ENCODE measurements around the gene KLHDC7B.

Gene KLHDC7B

DNA sequence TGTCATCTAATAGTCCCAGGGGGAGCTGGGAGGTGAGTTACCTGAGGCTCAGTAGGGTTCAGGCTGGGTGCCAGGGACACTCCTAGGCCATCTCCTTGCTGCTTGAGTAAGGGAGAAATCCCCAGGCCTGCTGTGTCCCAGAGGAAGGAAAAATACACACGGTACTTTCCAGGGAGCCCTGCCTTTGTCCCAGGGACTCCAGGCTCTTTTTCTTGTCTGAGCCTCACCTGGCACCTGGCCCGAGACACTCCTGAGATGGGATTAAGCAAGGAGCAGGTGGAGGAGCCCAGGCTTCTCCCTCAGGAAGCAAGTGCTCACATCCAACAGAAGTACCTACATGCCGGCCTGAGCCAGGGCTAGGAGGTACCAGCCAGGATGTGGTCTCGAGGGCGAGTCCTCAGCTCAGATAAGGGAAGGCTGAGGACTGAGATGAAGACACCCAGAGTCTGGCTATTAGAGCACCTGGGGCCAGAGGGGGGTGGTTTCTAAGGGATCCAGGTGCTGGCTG, 899 bp upstream of the KLHDC7B start:
- DNase-seq (ENCODE audit: extremely low read depth, low read depth): no peak
- TF ChIP-seq, protein P1, sequence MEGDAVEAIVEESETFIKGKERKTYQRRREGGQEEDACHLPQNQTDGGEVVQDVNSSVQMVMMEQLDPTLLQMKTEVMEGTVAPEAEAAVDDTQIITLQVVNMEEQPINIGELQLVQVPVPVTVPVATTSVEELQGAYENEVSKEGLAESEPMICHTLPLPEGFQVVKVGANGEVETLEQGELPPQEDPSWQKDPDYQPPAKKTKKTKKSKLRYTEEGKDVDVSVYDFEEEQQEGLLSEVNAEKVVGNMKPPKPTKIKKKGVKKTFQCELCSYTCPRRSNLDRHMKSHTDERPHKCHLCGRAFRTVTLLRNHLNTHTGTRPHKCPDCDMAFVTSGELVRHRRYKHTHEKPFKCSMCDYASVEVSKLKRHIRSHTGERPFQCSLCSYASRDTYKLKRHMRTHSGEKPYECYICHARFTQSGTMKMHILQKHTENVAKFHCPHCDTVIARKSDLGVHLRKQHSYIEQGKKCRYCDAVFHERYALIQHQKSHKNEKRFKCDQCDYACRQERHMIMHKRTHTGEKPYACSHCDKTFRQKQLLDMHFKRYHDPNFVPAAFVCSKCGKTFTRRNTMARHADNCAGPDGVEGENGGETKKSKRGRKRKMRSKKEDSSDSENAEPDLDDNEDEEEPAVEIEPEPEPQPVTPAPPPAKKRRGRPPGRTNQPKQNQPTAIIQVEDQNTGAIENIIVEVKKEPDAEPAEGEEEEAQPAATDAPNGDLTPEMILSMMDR (IDR thresholded peaks at IDR 0.05; ENCODE audit: low read depth, low read length, missing control alignments): no peak
- H3K4me3 ChIP-seq (replicated peaks; ENCODE audit: low read depth, low read length): no peak overlapping the region

DNA sequence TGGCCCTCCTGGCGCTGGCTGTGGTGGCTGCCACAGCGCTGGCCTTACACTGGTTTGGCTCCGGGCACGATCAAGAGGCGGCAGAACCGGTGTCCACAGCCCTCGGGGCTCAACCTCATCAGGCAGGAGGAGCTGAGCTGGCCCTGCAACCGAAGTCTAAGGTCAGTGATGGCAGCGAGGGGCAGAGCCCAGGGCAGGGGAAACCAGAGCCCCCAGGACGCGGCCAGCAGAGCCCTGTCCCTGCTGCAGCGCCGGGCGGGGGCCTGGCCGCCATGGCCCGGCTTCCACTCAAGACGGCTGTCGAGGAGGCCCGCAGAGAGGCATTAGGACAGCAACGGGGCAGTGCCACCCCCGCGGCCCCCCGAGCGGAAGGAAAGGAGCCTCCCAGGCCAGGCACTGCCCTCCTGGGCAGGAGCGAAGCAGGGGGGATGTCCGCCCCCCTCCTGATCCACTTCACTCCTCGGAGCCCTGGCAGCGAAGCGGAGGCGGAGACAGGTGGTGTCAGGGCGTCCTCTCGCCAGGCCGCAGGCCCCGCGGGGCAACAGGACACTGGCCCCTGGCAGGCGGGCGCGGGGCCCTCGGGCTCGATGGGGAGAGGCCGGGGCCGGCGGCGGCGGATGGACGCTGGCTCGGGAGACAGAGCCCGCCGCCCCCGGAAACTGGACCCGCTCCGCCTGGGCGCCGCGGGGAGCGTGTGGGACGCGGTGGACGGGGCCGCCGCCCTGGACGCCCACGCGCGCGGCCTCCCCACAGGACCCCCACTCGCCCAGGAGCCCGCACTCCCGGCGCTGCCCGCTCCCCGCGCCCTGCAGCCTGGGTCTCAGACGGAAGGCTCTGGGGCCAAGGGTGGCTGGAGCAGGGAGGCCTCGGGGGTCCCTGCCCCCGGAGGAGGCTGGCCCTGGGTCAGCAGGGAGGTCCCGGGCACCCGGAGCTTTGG, 895 bp downstream of the KLHDC7B start:
- no peak overlapping the region for H3K4me3 ChIP-seq (replicated peaks; ENCODE audit: low read depth, low read length)
- no peak for DNase-seq (ENCODE audit: extremely low read depth, low read depth)
- TF ChIP-seq, protein P1 (IDR thresholded peaks at IDR 0.05; ENCODE audit: low read depth, low read length, missing control alignments): no peak

DNA sequence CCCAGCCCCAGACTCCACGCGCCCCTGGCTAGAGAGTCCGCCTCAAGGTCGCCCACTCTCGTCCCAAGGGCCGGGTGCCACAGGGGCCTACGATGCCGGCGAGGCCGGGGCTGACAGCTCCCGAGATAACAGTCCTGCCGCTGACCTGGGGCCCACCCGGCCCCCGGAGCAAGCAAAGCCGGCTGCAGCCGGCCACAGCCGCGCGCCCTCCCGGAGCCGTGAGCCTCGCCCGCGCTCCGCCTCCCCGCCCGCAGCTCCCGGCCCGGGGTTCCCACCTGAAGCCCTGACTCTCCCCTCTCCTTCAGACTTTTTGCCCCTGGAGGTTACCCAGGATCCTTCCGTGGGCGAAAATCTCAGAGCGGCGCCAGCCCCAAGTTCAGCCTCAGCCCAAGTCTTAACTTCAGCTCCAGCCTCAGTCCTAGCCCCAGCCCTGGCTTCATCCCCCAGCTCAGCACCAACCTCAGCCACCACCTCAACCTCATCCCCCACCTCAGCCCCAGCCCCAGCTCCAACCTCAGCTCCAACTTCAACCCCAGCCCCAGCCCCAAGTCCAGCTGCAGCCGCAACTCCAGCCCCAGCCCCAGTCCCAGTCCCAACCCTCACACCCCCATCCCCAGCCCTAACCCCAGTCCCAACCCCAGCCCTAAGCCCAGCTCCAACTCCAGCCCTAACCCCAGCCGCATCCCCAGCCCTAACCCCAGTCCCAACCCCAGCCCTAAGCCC, 1.7 kb downstream of the KLHDC7B start:
- H3K4me3 ChIP-seq (replicated peaks; ENCODE audit: low read depth, low read length): no peak overlapping the region
- TF ChIP-seq, protein P1 (IDR thresholded peaks at IDR 0.05; ENCODE audit: low read depth, low read length, missing control alignments): no peak
- no peak for DNase-seq (ENCODE audit: extremely low read depth, low read depth)

DNA sequence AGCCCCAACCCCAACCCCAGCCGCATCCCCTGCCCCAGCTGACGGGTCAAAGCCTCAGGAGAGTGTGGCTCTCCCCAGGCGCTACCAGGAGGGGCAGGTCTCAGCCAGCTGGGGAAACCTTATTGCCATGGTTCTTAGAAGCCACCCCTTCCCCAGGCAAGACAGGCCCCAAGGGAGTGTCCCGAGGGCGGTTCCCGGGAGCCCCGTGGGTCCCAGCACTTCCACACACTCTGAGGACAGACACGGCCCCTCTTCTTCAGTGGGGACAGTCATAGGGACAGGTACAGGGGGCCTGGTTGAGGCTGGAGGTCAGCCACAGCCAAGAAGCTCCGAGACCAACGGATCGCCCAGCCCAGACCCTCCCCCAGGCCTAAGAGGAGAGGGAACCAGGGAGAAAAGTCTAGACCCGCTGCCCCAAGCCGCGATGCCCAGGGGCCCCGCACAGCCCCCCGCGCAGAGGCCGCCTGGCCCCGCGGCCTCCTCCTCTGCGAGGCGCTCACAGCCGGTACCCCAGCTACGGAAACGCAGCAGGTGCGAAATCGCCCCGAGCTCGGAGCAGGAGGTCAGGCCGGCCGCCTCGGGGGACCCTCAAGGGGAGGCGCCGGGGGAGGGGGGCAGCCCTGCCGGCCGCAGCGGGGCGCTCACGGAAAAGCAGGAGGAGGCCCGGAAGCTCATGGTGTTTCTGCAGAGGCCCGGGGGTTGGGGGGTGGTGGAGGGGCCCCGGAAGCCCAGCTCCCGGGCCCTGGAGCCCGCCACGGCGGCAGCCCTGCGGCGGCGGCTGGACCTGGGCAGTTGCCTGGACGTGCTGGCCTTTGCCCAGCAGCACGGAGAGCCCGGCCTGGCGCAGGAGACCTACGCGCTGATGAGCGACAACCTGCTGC, 2.6 kb downstream of the KLHDC7B start:
- TF ChIP-seq, protein P1 (IDR thresholded peaks at IDR 0.05; ENCODE audit: low read depth, low read length, missing control alignments): no peak
- DNase-seq (ENCODE audit: extremely low read depth, low read depth): no peak
- no peak overlapping the region for H3K4me3 ChIP-seq (replicated peaks; ENCODE audit: low read depth, low read length)

DNA sequence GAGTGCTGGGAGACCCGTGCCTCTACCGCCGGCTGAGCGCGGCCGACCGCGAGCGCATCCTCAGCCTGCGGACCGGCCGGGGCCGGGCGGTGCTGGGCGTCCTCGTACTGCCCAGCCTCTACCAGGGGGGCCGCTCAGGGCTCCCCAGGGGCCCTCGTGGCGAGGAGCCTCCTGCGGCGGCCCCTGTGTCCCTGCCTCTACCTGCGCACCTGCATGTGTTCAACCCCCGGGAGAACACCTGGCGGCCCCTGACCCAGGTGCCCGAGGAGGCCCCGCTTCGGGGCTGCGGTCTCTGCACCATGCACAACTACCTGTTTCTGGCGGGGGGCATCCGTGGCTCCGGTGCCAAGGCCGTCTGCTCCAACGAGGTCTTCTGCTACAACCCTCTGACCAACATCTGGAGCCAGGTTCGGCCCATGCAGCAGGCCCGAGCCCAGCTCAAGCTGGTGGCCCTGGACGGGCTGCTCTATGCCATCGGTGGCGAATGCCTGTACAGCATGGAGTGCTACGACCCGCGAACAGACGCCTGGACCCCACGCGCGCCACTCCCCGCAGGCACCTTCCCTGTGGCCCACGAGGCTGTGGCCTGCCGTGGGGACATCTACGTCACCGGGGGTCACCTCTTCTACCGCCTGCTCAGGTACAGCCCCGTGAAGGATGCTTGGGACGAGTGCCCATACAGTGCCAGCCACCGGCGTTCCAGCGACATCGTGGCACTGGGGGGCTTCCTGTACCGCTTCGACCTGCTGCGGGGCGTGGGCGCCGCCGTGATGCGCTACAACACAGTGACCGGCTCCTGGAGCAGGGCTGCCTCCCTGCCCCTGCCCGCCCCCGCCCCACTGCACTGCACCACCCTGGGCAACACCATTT, 3.5 kb downstream of the KLHDC7B start:
- no peak for DNase-seq (ENCODE audit: extremely low read depth, low read depth)
- TF ChIP-seq, protein P1 (IDR thresholded peaks at IDR 0.05; ENCODE audit: low read depth, low read length, missing control alignments): no peak
- no peak overlapping the region for H3K4me3 ChIP-seq (replicated peaks; ENCODE audit: low read depth, low read length)
